ENCODE data around the gene CHID1. TPM values are rescaled to one million over a fixed set of nuclear protein-coding genes. Genes with fewer than 3 reads are reported as not detected.

CHID1 gene
- total RNA-seq, 2 experiments from 2014 or later: 30.6 to 71.1 TPM

DNA sequence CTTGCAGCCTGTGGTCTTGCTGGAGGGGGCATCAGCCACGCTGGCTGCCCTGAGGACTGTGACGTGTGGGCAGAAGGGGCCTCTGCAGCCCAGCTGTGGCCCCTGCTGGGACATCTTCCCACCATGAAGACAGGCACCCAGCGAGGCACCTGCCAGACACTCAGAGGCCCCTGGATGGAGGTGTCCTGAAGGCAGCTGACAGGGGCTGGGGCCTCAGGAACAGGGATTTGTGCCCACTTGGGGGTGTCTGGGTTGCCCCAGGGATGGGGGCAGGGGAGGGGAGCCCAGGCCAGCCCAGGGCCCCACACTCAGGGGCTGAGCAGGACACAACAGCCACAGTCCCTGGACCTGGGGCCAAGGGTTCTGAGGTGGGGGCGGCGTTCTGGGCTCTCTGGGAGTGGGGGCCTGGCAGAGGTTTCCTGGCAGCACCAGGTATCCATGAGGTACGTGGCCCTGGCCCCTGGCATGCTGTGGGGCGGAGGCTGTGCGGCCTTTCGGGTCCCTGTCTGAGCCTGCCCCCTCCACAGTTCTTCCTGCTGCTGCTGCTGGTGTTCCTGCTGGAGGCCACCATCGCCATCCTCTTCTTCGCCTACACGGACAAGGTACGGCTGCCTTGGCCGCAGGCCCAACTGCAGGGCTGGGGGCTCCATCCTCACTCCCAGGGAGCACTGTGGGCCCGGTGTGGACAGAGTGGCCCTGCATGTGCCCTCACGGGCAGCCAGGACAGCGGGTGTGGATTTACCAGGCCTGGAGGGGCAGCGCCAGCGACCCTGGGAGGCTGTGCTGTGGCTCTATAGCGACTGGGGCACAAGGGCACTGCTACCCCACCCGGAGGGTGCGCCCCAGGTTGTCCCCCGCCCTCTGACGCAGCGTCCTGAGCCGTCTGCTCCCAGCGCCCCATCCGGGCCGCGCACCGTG, 46.4 kb downstream of the CHID1 start:
- Histone ChIP-seq H3K27ac (ENCODE audit: low read depth, low read length, poor library complexity, severe bottlenecking) (no peak overlapping the region), H3K79me2 (ENCODE audit: insufficient read depth, low read depth, low read length) (no peaks in the 10 kb centered on the region), H3K36me3 (ENCODE audit: insufficient read depth, low read length) (no peaks in the 10 kb centered on the region), H2AFZ (ENCODE audit: low read length) (no peak overlapping the region), H3K4me3 (ENCODE audit: low read depth, low read length, poor library complexity, severe bottlenecking) (no peak overlapping the region), H4K20me1 (ENCODE audit: insufficient read depth, low read length) (no peaks in the 10 kb centered on the region), H3K9me2 (ENCODE audit: insufficient read depth, low read length) (no peaks in the 10 kb centered on the region), H3K4me2 (ENCODE audit: low read length) (no peak overlapping the region), H3K9me3 (ENCODE audit: low read length) (no peaks in the 10 kb centered on the region), H3K4me1 (ENCODE audit: insufficient read depth, low read length, poor library complexity, severe bottlenecking) (no peaks in the 10 kb centered on the region)
- ChIA-PET POLR2A (no interaction called here), CTCF (ENCODE audit: unreplicated experiment) (no interaction called here)
- TF ChIP-seq, protein P1, sequence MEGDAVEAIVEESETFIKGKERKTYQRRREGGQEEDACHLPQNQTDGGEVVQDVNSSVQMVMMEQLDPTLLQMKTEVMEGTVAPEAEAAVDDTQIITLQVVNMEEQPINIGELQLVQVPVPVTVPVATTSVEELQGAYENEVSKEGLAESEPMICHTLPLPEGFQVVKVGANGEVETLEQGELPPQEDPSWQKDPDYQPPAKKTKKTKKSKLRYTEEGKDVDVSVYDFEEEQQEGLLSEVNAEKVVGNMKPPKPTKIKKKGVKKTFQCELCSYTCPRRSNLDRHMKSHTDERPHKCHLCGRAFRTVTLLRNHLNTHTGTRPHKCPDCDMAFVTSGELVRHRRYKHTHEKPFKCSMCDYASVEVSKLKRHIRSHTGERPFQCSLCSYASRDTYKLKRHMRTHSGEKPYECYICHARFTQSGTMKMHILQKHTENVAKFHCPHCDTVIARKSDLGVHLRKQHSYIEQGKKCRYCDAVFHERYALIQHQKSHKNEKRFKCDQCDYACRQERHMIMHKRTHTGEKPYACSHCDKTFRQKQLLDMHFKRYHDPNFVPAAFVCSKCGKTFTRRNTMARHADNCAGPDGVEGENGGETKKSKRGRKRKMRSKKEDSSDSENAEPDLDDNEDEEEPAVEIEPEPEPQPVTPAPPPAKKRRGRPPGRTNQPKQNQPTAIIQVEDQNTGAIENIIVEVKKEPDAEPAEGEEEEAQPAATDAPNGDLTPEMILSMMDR (conservative IDR thresholded peaks at IDR 0.05; ENCODE audit: low read length): no peak
- TF ChIP-seq EZH2phosphoT487 (IDR thresholded peaks at IDR 0.05; ENCODE audit: borderline replicate concordance, low read depth, low read length): no peak
- no TSS peak for BruUV-seq (replicated peaks)
- DNase-seq (ENCODE audit: low spot score): no peak
- intact Hi-C loops (cut with micrococcal nuclease; ENCODE audit: unreplicated experiment): no loop called here

DNA sequence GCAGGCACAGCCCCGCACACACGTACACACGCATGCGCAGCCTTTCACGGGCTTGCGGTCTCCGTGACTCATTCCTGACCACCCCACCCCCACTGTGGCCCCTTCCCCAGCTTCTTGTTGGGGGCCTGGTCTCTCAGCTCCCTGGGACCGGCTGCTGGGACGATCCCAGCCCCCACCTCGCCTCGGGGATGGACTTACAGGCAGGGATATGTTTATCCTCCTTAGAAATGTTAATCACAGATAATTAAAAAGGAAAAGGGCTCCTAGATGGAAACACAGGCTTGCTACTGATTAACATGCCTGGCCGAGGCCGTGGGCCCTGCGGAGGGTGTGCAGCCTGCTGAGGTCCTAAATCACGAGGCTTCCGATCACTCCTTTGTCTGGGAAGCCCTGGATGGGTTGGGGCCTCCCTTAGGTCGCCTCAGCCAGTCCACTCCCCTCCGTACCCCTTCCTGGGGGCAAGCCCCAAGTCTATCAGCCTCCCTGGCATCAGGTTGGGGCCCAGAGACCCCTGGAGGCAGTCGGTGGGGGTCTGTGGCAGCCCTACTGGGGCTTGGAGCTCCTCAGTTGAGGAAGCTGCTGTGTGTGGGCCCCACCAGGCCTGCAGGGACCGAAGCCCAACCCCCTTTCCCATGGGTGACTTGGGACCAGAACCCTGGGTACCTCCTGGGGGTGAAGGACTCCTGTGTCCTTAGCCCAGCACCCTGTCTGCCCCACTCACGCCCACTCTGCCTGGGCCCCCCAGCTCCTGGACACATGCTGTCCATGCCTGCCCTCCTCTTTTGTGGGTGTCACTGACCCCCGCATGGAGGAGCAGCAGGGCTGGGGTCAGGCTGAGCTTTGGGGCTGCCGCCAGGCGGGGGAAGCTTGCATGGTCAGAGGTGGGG, 47.3 kb downstream of the CHID1 start:
- BruUV-seq (replicated peaks): no TSS peak
- Histone ChIP-seq H2AFZ (ENCODE audit: low read length) (no peak overlapping the region), H3K9me3 (ENCODE audit: low read length) (no peaks in the 10 kb centered on the region), H3K4me1 (ENCODE audit: insufficient read depth, low read length, poor library complexity, severe bottlenecking) (no peaks in the 10 kb centered on the region), H4K20me1 (ENCODE audit: insufficient read depth, low read length) (no peaks in the 10 kb centered on the region), H3K36me3 (ENCODE audit: insufficient read depth, low read length) (no peaks in the 10 kb centered on the region), H3K4me2 (ENCODE audit: low read length) (no peak overlapping the region), H3K79me2 (ENCODE audit: insufficient read depth, low read depth, low read length) (no peaks in the 10 kb centered on the region), H3K9me2 (ENCODE audit: insufficient read depth, low read length) (no peaks in the 10 kb centered on the region), H3K27ac (ENCODE audit: low read depth, low read length, poor library complexity, severe bottlenecking) (no peak overlapping the region), H3K4me3 (ENCODE audit: low read depth, low read length, poor library complexity, severe bottlenecking) (no peak overlapping the region)
- ChIA-PET POLR2A (no interaction called here), CTCF (ENCODE audit: unreplicated experiment) (no interaction called here)
- no peak for TF ChIP-seq EZH2phosphoT487 (IDR thresholded peaks at IDR 0.05; ENCODE audit: borderline replicate concordance, low read depth, low read length)
- TF ChIP-seq, protein P1 (conservative IDR thresholded peaks at IDR 0.05; ENCODE audit: low read length): no peak
- no peak for DNase-seq (ENCODE audit: low spot score)
- intact Hi-C loops (cut with micrococcal nuclease; ENCODE audit: unreplicated experiment): no loop called here

Data from OCI-LY7 (cell line).